K562 (cell line): Measurements from ENCODE around the gene FBXO21. TPM values are rescaled to one million over a fixed set of nuclear protein-coding genes. Genes with fewer than 3 reads are reported as not detected.

Experiments
- ATF1 ChIP-seq, 2 experiments: fragments of 450-650 bp in 1 of 2; IDR thresholded peaks; 2 replicates each; pipeline ENCODE4 v1.6.1; 2016; ENCODE audit warnings: missing compliant biosample characterization in 1 of 2, missing genetic modification characterization in 1 of 2
- CREB1 ChIP-seq, 2 experiments: sonication (generic) in 1 of 2; formaldehyde crosslinking in 1 of 2; IDR thresholded peaks; 2 replicates each; pipeline versions ENCODE4 v1.6.1 to v1.8.0; 2012 to 2022; ENCODE audit warnings: inconsistent platforms in 1 of 2, mild to moderate bottlenecking in 1 of 2, missing genetic modification reagents in 1 of 2, moderate library complexity in 1 of 2
- ETV1 ChIP-seq: fragments of 450-650 bp; conservative IDR thresholded peaks from 2 replicates; pipeline ENCODE4 v1.6.1; 2016; ENCODE audit warnings: missing genetic modification characterization, control low read depth, low read depth, missing compliant biosample characterization
- ETV5 ChIP-seq: sonication (generic); formaldehyde crosslinking; IDR thresholded peaks from 2 replicates; pipeline ENCODE4 v1.4.0; 2020; ENCODE audit warnings: low read depth, mild to moderate bottlenecking, missing genetic modification reagents
- FIP1L1 ChIP-seq: fragments of 200-400 bp; formaldehyde crosslinking; IDR thresholded peaks from 2 replicates; pipeline ENCODE4 v1.6.1; 2018; ENCODE audit warnings: mild to moderate bottlenecking, low read depth, low read length; ENCODE audit not compliant: poor library complexity, severe bottlenecking
- FOS ChIP-seq: IDR thresholded peaks from 3 replicates; pipeline ENCODE4 v1.6.1; 2011; ENCODE audit not compliant: insufficient read length; ENCODE audit errors: extremely low read depth
- GABPB1 ChIP-seq: sonication (generic); formaldehyde crosslinking; IDR thresholded peaks from 2 replicates; pipeline ENCODE4 v1.8.0; 2022; ENCODE audit warnings: mild to moderate bottlenecking, missing genetic modification reagents
- MAZ ChIP-seq, 2 experiments: fragments of 450-650 bp in 1 of 2; sonication (generic) in 1 of 2; formaldehyde crosslinking; IDR thresholded peaks in 1 of 2; conservative IDR thresholded peaks in 1 of 2; 2 replicates each; pipeline versions ENCODE4 v1.4.0 to v1.5.0; 2020; ENCODE audit warnings: mild to moderate bottlenecking in 1 of 2, missing genetic modification reagents in 1 of 2
- NFYB ChIP-seq: IDR thresholded peaks from 2 replicates; pipeline ENCODE4 v1.6.1; 2011; ENCODE audit warnings: mild to moderate bottlenecking, moderate library complexity; ENCODE audit not compliant: insufficient read length; ENCODE audit errors: extremely low read depth
- POLR2A ChIP-seq: fragments of 450-650 bp; conservative IDR thresholded peaks from 2 replicates; pipeline ENCODE4 v1.6.1; 2016
- RAD21 ChIP-seq, 2 experiments: fragments of 250-450 bp in 1 of 2; fragments of 450-650 bp in 1 of 2; sonication (Bioruptor Pico) in 1 of 2; formaldehyde crosslinking in 1 of 2; IDR thresholded peaks in 1 of 2; conservative IDR thresholded peaks in 1 of 2; 2 replicates each; pipeline versions ENCODE4 v1.4.0 to v1.8.0; 2020 to 2022; ENCODE audit warnings: mild to moderate bottlenecking in 2 of 2, moderate library complexity in 1 of 2
- RBFOX2 ChIP-seq: fragments of 200-400 bp; formaldehyde crosslinking; IDR thresholded peaks from 2 replicates; pipeline ENCODE4 v1.6.1; 2017; ENCODE audit warnings: low read depth, mild to moderate bottlenecking, low read length, moderate library complexity
- RBM25 ChIP-seq: fragments of 200-400 bp; formaldehyde crosslinking; IDR thresholded peaks from 2 replicates; pipeline ENCODE4 v1.6.1; 2018; ENCODE audit warnings: low read length, low read depth, moderate library complexity; ENCODE audit not compliant: severe bottlenecking
- SP2 ChIP-seq: IDR thresholded peaks from 2 replicates; pipeline ENCODE4 v1.6.1; 2011; ENCODE audit warnings: mild to moderate bottlenecking, low read depth, low read length, moderate library complexity; ENCODE audit not compliant: poor library complexity, severe bottlenecking; ENCODE audit errors: extremely low read depth
- SPI1 ChIP-seq: IDR thresholded peaks from 2 replicates; pipeline ENCODE4 v1.6.1; 2011; ENCODE audit warnings: low read depth, low read length, control low read depth, borderline replicate concordance
- YY1 ChIP-seq, 3 experiments: IDR thresholded peaks; 2 replicates each; pipeline ENCODE4 v1.6.1; 2011; ENCODE audit warnings: low read length in 2 of 3, mild to moderate bottlenecking in 2 of 3, moderate library complexity in 2 of 3, borderline replicate concordance in 1 of 3, control low read depth in 1 of 3, low read depth in 1 of 3; ENCODE audit not compliant: insufficient read depth in 3 of 3, insufficient replicate concordance in 2 of 3, control insufficient read depth in 1 of 3, insufficient read length in 1 of 3; ENCODE audit errors: extremely low read depth in 1 of 3
- ZBTB33 ChIP-seq: sonication (generic); formaldehyde crosslinking; IDR thresholded peaks from 2 replicates; pipeline ENCODE4 v1.8.1; 2023; ENCODE audit warnings: mild to moderate bottlenecking, missing genetic modification reagents
- ZBTB7A ChIP-seq: IDR thresholded peaks from 2 replicates; pipeline ENCODE4 v1.6.1; 2011; ENCODE audit warnings: low read depth, mild to moderate bottlenecking, low read length, moderate library complexity, borderline replicate concordance; ENCODE audit not compliant: control insufficient read depth
- ZNF146 ChIP-seq: IDR thresholded peaks from one replicate; pipeline ENCODE4 v1.6.1; 2018; ENCODE audit warnings: missing compliant biosample characterization; ENCODE audit not compliant: unreplicated experiment
- polyA plus RNA-seq, 8 experiments: library from polyadenylated mRNA; depleted of rRNA in 4 of 8; stranded (reverse) in 5 of 8; unstranded in 3 of 8; fragments of >200 nt; fragmentation: Nextera tagmentation in 2 of 8; fragmentation: Illumina TruSeq in 1 of 8; extraction: Ambion mirVana in 2 of 8; extraction: Trizol in 1 of 8; gene quantifications; 2 replicates each; pipeline versions ENCODE4 v1.2.1 to v1.2.3, GENCODE V29; 2011 to 2014; ENCODE audit warnings: inconsistent platforms in 1 of 8, missing spikeins in 1 of 8
- total RNA-seq, 7 experiments: library from RNA; depleted of rRNA in 6 of 7; stranded (reverse); fragments of >200 nt in 6 of 7; fragmentation: Illumina TruSeq in 2 of 7; extraction: Trizol in 2 of 7; gene quantifications; 2 replicates each; pipeline versions ENCODE4 v1.2.1 to v1.2.3, GENCODE V29; 2011 to 2021; ENCODE audit warnings: low replicate concordance in 1 of 7
- TF ChIP-seq, protein P1 (sequence below): sonication (generic); formaldehyde crosslinking; IDR thresholded peaks from 2 replicates; pipeline ENCODE4 v1.8.0; 2022; ENCODE audit warnings: missing genetic modification reagents, mild to moderate bottlenecking, moderate library complexity, borderline replicate concordance

The FBXO21 gene
- total and polyA plus RNA-seq, 9 of the 15 experiments (the other 6 are each of a cell fraction or from before 2014, with no cell fraction given) = 3.0 to 50.9 (median 9.1) TPM

DNA sequence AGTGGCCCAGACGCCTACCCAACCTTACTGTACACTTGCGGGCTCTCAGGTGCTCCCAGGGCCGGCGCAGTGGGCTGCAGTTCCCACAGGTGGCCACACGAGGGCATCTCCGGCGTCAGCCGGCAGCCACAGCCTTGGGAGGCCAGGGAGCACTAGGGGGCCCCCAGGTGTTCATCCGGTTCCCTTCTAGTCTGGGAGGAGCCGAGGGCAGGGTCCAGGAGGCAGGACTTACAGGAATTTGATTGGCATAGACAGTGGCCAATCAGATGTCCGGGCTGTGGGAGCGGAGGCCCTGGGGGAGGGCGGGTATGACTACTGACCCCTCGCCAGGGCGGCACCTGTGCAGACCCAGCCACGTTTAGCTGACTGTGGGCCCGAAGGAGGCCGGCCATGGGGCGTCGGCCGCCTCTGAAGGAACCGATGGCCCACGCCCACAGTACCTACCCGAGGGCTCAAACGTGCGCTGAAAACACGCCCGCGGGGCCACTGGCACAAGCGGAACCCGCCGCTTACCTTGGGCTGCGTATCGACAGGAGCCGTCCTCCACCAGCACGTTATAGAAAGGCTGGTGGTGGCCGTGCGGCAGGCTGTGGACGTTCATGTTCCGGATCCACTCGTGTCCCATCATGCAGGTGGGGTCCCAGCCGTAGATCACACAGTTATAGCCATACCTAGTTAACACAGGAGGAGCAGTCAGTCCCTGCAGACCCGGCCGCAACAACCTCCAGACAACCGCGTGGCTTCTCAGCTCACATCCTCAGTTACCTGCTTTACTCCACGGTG lies 34.8 kb downstream of the FBXO21 start (continued):
- TF ChIP-seq RBM25 = peak; percentile 47
- TF ChIP-seq, protein P1, sequence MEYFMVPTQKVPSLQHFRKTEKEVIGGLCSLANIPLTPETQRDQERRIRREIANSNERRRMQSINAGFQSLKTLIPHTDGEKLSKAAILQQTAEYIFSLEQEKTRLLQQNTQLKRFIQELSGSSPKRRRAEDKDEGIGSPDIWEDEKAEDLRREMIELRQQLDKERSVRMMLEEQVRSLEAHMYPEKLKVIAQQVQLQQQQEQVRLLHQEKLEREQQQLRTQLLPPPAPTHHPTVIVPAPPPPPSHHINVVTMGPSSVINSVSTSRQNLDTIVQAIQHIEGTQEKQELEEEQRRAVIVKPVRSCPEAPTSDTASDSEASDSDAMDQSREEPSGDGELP = peak; percentile 93
- TF ChIP-seq NFYB = peak; percentile 94
- peak; percentile 9 to 60; a peak in 2 of 4 replicates for TF ChIP-seq RAD21 (CRISPR knock-in tag; conservative IDR thresholded peaks at IDR 0.05 in 1 of 2, IDR thresholded peaks at IDR 0.05 in 1 of 2)
- peak; percentile 54 for TF ChIP-seq SP2
- peak; percentile 13; the same call in 1 of the 2 replicates for TF ChIP-seq ZBTB33 (CRISPR knock-in tag)
- TF ChIP-seq ETV1 = peak; percentile 78
- 0 out of 2 replicates have a peak, but pooled peaks have one; percentile 28 for TF ChIP-seq CREB1 (IDR thresholded peaks at IDR 0.05)
- TF ChIP-seq CREB1 (CRISPR knock-in tag; IDR thresholded peaks at IDR 0.05) = peak; percentile 63
- peak; percentile 27; the same call in 1 of the 2 replicates for TF ChIP-seq ZBTB7A
- peak; percentile 57 for TF ChIP-seq FIP1L1
- TF ChIP-seq RBFOX2 = 0 out of 2 replicates have a peak, but pooled peaks have one; percentile 28
- TF ChIP-seq ZNF146 (CRISPR knock-in tag) = no peak
- TF ChIP-seq ATF1 (CRISPR knock-in tag; IDR thresholded peaks at IDR 0.05) = no peak
- TF ChIP-seq ATF1 (tag; IDR thresholded peaks at IDR 0.05) = 0 out of 2 replicates have a peak, but pooled peaks have one; percentile 25
- TF ChIP-seq FOS = peak; percentile 63
- peak; percentile 63; the same call in 1 of the 2 replicates for TF ChIP-seq GABPB1 (CRISPR knock-in tag)
- TF ChIP-seq SPI1 = 0 out of 2 replicates have a peak, but pooled peaks have one; percentile 10
- peak; percentile 83 for TF ChIP-seq ETV5 (CRISPR knock-in tag)
- TF ChIP-seq MAZ (CRISPR knock-in tag; conservative IDR thresholded peaks at IDR 0.05 in 1 of 2, IDR thresholded peaks at IDR 0.05 in 1 of 2) = peak in 1 of 2 experiments; percentile 80; a peak in 2 of 4 replicates
- no peak for TF ChIP-seq POLR2A
- TF ChIP-seq YY1 (IDR thresholded peaks at IDR 0.05; ENCODE audit: borderline replicate concordance in 1 of 3, control insufficient read depth in 1 of 3, extremely low read depth in 1 of 3, insufficient read depth in 3 of 3, insufficient read length in 1 of 3, insufficient replicate concordance in 2 of 3, low read depth in 1 of 3, low read length in 2 of 3) = peak in 1 of 3 experiments; percentile 41
